Measurements from ENCODE around the gene ENG.
"Not testable (repeated sequence)": the region's sequence is repeated elsewhere in the genome, so short reads cannot be mapped to it uniquely, and the experiment has no call there.

Gene ENG

DNA sequence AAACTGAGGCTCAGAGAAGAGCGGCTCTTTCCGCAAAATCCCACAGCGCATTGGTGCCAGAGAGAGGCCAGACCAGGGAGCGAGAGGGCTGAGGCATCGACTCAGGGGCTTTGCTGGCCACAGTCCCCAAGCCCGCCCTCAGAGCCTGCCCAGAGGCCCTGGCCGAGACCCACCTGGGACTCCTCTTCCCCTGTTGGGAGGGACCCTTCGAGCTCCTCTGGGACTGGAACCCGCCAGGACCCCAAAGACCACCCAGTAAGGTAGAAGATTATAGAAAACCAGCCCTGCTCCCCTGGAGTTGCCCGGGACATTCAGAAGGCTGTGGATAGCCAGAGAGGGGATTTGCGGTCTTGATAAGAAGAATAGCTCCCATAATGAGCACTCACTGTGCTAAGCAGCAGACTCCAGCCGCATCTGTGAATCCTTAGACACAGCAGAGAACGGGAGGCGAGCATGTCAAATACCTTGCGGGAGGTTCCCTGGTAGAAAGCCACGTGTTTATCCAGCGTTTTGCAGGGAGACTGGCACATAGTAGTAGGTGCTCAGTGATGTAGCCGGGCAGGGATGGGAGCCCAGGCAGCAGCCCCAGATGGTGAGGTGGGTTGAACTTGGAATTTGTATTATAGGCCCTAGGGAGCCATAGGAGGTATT is 23.7 kb upstream of the ENG start:
- FAIRE-seq: no peak

DNA sequence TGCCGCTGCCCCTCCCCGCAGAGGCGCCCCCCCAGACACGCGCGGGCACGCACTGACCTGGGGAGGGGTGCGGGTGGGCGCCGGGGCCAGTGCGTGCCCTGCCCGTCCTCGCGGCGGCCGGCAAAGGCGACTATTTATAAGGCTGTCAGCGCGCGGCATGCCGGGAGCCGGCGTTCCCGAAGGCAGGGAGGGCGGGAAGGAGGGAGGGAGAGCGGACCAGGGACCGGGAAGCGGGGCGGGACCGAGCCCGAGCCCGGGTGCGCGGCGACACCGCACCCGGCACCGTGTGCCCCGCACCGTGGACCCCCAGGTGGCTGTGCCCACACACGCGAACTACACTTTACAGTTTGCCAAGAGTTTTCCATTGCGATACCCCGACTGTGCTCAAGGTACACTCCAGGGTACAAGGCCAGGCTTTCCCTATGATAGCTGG is 23.1 kb upstream of the ENG start, which contains the start of gene AK1:
Gene AK1, minus strand, starts transcription at position 110 of the 433 bp plus-strand sequence. CDS start 3,058 bp downstream, outside the sequence.
- no peak for FAIRE-seq

DNA sequence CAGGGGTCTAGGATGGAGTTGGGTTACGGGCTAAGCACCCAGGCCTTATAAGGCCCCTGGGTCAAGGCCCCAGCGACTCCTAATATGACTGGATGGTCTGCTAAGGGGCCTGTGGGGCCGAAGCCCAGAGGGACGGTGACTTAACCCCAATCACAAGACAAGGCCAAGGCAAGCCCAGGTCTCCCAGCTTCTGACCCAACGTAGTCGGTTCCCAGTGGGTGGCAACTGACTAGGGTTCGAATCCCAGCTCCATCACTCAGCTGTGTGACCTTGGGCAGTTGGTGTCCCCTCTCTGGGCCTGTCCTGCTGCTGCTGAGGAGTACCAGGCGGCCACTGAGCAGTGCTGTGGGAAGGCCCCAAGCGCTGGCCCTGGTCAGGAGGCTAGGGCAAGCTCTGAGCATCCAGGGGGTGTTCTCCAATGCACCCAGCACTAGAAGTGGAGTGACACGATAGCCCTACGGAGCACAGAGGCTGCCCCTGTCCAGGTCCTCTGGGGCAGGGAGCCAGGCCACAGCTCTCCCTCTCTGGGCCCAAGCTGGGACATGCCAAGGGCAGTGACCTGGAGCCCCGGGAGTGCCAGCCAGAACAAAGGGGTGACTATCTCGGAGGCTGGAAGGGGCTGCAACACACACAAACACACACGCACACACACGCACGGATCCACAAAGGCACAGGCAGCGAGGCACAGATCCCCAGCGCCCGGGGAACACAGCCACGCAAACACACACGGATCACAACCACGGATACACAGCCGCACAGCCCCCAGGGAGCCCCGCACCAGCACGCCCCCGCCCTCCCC is 22.5 kb upstream of the ENG start:
- no peak for FAIRE-seq

DNA sequence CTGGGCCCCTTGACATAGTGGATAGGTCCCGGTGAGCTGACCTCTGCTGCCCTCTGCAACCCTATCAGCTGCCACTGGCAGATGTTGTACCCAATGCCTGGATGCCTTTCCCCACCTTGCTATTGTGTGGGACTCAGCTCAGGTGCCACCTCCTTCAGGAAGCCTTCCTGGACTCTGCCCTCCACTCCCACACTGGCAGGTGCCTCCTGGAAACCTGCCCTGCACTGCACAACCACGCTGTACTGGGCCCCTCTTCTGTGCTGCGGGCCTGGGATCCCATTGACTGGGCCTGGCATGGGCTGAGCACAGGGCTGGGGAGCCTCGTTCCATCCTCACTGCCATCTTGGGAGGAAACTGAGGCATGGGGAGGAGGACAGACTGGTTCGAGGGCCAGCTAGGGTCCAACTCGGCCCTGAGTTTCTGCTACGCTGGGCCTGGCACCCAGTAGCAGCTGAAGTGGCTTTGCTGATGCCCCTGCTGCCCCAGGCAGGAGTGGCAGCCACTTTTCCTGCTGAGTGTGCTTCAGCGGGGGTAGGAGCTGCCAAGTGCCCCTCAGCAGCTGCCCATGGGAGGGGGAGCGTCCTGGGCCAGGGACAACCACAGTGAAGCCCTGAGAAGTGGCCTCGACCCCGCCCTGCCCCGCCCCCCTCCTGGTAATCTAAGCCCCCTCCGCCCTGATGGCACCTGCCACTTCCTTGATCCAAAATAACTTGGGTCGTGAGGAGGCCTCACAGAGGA is 21.7 kb upstream of the ENG start:
- FAIRE-seq: no peak

DNA sequence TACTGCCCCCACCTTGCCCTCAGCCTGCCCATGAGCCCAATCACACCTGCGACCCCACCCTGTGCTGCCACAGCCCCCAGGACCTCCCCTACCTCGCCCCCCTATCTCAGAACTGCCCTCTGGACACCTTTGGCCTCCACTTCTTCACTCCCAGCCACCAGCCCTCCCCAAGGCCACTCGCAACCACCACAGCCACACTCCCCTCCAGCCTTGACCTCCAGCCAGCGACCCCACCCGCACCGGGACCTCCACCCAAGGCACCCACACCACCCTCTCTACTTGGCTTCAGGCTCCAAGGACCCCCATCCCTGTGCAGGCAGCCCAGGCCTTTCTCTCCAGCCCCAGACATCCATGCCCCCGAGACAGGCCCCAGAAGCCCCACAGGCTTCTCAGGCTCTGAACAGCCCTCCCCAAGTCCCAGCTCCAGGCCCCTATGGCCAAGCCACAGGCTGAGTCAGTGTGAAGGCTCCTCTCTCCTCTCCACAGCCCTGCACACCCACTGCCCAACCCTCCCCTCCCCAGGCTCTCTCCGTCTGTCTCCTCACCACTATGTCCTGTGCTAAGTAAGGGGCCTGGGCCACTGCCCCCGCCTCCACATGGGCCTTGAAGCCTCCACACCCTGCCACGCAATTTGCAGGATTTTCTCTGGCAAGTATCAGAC is 21.0 kb upstream of the ENG start:
- no peak for FAIRE-seq

DNA sequence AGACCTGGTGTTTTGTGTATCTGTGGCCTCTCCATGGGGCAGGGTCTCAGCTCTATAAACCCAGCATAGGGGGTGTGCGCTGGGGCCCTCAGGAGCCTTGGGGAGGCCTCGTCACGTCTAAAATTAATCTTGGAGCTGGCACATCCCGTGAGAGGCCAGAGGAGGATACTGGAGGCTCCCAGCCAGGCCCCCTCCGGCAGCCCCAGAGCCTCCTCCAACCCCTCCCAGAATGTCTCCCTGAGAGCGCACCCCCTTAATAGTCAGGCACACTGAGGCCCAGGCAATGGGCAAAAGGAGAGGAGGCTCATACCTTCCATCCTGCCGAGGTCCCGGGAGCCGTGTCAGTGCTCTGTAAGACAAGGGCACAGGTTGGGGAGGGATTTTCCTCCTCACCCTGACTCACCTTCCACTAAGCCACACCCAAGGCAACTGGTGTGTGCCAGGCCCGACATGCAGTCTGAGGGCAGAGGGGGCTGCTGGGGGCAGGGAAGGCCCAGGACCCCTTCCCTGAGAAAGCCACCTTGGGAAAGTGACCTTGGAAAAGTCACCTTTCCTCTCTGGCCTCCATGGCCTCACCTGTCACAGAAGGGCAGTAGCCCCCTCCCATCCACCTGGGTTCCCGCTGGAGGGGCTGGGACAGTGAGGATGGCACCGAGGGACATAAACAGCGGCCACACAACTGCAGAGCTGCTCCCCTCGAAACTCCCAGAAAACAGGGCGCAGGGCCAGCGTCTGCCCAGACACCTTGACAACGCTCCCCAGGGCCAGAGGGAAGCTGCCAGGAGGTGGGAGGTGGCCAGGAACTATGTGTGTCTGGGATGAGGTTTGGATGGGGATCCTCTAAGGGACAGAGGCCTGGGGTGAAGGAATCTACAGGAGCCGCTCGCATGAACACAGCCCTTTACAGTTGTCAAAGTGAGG is 20.1 kb upstream of the ENG start:
- no peak for FAIRE-seq

DNA sequence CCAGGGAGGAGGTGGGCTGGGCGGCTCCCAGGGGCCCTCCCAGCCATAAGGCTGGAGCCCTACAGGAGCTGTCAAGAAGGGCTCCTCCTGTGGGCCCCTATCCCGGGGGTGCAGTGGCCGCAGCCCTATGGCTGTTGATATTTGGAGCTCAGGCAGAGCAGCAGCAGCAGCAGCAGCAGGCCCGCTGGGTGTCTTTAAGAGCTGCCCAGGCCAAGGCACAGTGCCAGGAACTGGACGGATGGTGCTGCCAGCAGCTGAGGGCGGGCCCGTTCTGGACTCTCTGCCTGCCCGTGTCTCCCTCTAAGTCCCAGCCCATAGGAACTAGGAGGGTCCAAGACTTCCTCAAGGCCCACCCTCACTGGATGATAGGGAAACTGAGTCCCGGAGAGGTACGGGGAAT is 19.4 kb upstream of the ENG start:
- no peak for FAIRE-seq

DNA sequence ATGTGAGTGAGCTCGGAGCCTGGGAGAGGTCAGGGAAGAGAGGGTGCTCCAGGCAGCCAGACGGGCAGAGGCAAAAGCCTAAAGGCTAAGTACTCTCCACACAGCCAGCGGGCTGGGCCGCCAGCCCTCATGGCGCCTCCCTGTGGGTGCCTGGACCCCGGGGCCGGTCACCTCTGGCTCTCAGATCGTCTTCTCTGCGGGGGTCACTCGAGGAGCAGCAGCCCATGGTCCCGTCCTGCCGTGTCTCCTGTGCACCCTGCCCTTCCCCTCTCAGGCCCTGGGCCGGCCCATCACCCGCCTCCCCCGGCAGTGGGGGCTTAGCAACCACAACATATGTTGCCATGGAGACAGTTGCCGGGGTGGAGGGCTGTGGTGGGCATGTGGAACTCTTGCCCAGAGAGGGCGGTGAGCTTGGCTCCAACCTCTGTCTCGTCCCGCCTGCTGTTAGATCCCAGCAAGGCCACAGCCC is 18.8 kb upstream of the ENG start:
- FAIRE-seq: no peak

DNA sequence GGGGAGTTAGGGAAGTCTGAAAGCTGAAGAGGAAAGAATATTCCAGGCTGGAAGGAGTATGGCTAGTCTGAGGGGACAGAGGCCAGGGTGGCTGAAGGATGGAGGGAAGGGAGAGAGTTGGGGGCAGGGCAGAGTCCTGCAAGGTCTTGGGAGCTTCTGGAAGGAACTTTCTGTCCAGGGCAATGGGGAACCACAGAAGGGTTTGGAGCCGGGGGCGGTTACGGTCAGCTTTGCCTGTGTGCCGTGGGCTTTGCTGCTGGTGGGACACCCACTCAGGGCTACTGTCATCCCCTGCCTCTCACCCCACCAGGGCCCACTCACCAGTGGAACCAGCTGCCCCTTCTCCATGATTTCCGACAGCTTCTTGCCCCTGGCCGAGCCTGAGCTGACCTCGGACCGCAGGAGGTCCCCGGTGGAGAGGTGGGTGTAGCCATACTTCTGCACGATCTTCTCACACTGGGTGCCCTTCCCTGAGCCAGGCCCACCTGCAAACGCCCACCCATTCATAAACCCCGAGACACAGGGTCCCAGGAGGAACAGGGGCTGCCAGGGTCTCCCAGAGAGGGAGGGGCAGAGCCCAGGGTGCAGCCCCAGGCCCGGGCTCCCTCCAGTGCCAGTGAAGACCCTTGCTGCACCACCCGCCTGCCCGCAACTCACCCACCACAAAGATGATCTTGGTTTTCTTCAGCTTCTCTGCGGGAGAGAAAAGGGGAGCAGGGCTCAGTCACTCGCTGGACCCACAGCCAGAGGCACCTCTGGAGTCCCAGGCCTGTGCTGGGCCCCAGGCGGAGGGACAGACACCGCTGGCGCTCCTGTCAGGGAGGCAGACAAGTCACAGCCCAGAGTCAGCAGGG is 18.1 kb upstream of the ENG start:
- FAIRE-seq: no peak

DNA sequence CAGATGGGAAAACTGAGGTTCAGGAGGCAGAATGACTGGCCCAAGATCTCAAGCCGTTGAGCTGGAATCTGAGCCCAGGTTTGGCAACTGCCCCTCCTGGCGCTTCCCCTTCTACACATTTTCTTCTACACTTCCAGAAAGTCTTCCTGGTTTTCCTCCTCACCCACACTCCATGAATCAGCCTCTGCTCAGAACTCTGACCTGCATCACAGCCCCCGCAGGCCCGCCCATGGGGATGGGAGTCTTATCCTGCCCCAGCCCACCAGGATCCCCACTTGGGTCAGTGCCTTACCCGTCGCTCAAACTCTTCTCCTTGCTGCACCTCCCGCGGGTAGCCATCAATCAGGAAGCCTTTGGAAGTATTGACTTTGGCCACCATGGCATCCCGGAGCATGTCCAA is 17.1 kb upstream of the ENG start:
- FAIRE-seq: no peak

DNA sequence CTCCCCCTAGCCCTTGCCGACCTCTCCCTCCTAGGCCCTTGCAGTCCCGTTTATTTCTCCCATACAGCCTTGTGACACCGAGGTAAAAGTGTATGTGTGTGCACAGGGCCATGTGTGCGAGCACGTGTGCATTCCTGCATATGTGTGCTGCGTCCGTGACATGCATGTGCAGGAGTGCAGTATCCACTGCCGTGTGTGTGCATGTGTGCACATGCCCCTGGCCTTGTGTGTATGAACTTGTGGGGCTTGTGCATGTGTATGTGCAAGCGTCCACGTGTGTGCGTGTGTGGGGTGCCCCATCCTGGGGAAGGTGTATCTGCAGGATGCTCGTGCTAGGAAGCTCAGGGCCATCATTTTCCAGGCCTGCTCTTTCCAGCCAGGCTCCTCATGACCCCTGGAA is 16.4 kb upstream of the ENG start:
- FAIRE-seq: no peak

DNA sequence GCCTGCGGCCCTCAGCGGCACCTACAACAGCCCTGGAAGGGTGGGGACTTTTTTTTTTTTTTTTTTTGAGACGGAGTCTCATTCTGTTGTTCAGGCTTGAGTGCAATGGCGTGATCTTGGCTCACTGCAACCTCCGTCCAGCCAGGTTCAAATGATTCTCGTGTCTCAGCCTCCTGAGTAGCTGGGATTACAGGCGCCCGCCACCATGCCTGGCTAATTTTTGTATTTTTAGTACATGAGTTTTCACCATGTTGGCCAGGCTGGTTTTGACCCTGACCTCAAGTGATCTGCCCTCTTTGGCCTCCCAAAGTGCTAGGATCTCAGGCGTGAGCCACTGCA is 15.7 kb upstream of the ENG start:
- FAIRE-seq: not testable (repeated sequence)

DNA sequence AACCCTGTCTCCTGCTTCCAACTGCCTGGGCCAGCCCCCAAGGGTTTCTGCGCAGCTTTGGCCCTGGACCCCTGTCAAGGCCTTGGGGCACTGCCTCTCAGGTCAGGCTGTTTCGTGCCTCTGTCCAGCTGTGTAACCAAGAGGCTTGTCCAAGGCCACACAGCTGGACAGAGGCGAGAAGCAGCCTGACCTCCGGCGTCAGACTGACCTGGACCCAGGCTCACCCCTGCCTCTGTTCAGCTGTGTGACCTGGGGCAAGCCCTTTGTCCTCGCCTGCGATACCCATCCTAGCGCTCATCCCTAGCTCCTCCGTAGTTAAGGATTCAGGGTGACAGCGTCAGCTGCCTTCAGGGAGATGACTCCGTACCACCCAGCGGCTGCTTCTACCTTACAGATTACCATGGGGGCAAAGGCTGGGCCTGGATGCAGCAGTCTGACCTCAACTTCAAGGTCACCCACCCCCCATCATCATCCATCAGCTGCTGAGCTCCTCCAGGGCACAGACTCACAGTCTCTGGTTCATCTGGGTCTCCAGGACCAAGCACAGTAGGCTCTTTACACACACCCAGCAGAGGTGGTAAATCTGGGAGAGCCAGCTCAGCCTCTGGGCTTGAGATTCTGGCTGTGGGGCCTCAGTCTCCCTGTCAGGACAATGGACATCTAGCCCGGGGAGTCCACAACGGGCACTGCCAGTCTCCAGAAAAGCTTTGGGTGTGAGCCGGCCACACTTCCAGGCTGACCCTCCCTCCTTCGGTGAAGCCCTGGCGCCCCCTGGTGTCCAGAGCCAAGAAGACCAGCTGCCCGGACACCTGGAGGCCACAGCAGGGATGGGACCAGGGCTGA is 15.1 kb upstream of the ENG start:
- no peak for FAIRE-seq

DNA sequence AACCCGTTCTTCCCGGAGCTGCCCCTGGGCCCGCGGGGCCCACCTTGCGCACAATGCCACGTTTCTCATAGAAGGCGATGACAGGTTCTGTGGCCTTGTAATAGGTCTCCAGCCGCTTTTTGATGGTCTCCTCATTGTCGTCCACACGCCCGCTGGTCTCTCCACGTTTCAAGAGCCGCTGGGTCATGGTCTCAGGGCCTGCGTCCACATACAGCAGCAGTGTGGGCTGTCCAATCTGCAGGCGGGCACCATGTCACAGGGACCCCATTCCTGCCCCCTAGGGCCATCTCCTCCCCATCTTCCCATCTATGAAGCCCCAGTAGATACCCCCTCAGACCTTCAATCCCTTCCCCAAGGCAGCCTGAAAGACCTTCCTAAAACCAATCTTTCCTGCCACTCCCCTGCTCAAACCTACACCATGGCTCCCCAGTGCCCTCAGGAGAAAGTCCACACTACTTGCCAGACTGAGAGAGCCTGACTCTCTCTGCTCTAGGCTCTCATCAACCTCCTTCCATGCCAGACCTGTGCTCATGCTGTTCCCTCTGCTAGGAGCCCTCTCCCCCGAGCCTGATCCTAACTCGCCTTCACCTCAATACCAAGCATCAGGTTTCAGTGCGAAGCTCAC is 13.9 kb upstream of the ENG start:
- FAIRE-seq: no peak

DNA sequence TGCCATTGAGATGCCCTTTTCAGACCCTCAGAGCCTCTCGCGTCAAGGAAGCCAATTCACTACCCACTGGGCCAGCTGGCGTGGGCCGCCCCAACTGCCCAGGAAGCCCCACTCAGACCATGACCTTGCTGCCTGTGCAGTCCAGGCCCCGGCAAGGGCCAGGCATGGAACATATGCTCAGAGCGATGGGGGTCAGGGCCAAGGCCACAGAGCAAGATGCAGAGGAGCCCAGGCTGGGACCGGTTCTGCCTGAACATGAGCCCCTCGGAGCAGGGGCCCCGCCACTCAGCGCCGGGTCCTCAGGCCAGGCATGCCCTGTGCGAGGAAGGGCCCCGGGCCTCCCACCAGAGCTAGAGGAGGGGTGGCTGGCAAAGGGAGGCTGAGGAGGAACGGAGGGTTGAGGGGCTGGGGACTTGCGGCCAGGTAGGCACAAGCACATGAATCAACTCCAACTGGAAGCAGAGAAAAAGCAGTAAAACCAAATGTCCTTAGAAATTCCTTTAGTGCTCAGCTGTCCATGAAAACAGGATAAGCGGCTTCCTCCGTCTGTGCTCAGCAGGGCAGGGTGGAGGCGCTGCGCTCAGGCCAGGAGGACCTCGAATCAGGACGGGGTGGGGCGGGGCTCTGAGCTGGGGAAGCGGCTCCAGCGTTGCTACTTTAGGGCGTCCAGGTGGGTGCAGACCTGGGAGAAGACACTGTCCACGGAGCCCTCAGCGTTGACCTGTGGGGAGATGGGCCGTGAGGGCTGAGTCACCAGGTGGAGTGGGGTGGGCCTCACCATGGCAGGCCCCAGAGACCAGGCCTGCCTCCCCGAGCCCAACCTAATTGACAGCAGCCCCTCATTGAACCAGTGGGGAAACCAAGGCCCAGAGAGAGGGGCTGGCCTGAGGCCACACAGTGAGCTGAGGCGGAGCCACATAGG is 13.2 kb upstream of the ENG start:
- FAIRE-seq: no peak

DNA sequence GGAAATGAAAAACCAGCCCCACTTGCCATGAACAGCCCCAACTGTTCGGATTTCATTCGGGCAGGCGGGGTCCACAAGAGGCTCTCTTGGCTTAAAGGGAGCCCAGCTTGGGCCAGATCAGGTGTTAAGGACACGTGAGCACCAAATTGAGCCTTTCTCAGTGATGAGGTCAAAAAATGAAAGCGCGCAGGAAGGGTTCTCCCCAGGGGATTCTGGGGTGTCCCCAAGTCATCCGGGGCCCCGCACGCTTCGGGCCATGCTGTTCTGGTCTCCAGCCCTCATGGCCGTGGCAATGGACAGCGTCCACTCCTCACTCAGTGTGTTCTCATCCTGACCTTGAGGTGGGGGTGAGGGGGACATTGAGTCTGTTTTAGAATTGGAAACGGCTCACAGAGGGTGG is 12.1 kb upstream of the ENG start:
- FAIRE-seq: no peak

DNA sequence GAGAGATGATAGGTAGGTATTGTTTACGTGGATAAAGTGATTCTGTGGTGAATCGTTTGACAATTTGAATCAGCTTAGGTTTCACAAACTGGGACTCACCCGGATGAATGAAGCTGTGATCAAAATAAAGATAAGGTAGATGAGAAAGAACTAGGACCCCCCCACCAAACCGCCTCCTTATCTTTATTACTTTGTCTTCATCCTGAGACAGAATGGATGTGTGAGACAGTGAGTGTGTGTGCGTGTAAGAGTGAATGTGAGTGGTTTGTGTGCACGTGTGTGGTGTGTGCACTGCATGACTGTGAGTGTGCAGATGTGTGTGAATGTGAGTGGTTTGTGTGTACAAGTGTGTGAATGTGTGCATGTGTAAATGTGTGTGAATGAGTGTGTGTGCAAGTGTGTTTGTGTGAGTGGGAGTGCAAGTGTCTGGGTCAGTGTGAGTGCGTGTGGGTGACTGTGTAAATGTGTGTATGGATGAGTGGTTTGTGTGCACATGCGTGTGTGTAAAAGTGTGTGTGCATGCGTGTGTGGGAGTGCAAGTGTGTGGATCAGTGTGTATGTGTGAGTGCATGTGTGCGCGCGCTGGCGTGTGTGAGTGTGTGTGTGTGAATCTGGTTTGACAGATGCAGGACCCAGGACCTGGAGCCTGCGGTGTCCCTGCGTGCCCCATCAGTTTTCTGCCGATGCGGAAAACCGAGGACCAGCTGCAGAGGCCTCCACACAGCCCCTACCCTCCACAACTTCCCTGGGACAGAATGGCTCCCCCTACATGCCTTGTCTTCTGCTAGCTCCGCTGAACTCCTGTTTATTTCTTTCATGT is 11.4 kb upstream of the ENG start:
- FAIRE-seq: no peak
